UCSD-AML1 (cell line): ENCODE measurements around the gene CD22.

ENCODE experiments used
- DNase-seq: peaks from one replicate; lab custom pipeline; 2025; ENCODE audit not compliant: unreplicated experiment; lab: John Stamatoyannopoulos, UW

The CD22 gene

DNA sequence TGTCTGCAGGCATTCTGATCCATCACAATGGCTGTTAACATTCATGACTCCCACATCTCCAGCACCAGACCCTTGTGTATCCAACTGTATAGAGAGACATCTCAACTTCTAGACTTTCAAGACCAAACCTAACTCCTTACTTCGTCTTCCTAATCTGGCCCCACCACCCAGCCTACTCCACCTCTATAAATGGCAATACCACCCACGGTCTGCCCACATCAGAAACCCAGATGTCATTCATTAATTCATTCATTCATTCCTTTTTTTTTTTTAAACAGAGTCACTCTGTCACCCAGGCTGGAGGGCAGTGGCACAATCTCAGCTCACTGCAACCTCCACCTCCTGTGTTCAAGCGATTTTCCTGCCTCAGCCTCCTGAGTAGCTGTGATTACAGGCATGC lies 52.3 kb downstream of the CD22 start:
- no peak for DNase-seq

DNA sequence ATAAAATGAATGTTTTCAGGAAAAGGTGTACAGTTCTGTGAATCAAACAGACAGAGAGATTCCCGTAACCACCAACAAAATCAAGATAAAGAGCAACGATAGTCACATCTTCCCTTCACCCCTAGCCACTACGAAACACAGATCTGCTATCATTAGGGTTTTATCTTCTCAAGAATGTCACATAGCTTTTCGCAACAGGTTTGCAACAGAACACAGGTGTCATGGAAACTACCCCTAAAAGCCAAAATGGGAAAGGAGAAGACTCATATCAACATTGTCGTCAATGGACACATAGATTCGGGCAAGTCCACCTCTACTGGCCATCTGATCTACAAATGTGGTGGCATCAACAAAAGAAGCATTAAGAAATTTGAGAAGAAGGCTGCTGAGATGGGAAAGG lies 52.9 kb downstream of the CD22 start:
- no peak for DNase-seq

DNA sequence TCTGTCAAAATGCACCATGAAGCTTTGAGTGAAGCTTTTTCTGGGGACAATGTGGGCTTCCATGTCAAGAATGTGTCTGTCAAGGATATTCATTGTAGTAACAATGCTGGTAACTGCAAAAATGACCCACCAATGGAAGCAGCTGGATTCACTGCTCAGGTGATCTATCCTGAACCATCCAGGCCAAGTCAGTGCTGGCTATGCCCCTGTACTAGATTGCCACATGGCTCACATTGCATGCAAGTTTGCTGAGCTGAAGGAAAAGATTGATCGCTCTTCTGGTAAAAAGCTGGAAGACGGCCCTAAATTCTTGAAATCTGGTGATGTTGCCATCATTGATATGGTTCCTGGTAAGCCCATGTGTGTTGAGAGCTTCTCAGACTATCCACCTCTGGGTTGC lies 54.5 kb downstream of the CD22 start:
- no peak for DNase-seq

DNA sequence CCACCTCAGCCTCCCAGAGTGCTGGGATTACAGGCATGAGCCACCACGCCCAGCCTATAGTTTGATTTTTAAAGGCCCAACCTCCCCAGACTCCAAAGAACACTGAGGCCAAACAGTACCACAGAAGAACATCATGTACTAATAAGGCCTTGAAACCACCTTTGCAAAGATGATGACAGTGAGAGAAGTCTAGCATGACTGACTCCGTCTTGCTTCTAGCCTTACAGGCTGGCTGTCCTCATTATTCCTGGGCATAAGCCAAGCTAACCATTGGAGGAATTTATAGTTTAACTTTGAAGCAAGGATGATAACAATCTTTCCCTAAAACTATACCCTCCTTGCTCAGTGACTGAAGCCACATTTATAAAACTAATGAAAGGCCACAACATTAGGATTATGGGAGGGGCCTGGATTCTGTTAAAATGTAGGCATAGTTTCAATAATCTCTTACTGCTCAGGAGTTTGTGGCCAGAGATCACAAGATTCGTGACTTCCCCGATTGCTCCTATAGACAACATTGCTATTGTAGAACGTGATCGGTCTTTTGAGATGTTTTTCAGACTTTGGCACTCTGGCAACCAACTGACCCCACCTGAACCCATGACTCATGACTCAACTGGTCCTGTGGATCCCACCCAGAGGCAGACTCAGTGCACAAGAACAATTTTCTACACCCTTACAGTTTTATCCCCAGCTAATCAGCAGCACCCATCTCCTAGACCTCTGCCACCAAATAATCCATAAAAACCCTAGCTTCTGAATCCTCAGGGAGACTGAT lies 59.5 kb downstream of the CD22 start:
- no peak for DNase-seq

DNA sequence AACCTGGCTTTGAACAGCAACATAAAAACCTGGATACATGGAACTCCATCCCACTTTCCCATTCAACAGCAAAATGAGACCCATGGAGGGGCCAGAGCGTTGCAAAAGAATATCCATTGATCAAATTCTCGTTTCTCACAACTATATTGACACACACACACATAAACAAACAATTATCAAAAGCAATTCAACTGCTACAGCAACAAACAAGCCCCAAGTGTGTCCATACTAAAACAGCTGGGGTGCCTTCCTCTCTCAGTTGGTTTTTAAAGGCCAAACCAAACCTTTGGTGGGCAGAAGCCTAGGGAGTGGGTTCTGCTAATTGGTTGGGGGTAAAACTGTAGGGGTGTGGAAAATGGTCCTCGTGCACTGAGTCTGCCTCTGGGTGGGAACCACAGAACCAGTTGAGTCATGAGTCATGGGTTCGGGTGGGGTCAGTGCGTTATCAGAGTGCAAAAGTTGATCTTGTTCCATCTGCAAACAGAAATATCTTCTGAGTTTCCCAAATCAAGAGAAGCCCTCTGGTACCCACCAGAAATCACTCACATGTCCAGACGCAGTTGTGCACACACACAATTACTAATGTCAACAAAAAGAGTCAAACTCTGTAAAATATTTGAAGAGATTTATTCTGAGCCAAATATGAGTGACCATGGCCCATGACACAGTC lies 60.3 kb downstream of the CD22 start:
- DNase-seq = no peak

DNA sequence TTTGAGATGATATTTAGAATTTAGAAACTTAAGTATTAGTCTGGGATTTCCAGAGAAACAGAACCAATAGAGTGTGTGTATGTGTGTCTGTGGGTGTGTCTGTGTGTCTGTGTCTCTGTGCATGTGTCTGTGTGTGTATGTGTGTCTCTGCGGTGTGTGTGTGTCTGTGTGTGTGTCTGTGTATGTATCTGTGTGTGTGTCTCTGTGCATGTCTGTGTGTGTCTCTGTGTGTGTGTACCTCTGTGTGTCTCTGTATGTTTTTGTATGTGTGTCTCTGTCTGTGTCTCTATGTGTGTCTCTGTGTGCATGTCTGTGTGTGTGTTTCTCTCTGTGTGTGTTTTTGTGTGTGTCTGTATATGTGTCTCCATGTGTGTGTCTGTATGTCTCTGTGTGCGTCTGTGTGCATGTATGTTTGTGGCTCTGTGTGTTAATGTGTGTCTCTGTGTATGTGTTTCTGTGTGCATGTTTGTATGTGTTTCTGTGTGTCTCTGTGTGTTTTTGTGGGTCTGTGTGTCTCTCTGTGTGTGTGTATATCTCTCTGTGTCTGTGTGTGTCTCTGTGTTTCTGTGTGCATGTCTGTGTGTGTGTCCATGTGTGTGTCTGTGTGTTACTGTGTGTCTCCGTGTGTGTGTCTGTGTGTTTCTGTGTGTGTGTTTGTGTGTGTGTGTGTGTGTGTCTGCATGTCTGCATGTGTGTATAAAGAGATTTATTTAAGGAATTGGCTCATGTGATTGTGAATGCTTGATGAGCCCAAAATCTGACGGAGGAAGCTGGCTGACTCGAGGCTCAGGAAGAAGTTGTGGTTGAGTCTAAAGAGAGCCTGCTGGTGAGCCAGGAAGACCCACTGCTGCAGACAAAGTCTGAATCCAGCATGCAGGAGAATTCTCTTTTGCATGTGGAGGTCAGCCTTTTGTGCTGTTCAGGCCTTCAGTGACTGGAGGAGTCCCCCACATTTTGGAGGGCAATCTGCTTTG lies 64.0 kb downstream of the CD22 start:
- no peak for DNase-seq

DNA sequence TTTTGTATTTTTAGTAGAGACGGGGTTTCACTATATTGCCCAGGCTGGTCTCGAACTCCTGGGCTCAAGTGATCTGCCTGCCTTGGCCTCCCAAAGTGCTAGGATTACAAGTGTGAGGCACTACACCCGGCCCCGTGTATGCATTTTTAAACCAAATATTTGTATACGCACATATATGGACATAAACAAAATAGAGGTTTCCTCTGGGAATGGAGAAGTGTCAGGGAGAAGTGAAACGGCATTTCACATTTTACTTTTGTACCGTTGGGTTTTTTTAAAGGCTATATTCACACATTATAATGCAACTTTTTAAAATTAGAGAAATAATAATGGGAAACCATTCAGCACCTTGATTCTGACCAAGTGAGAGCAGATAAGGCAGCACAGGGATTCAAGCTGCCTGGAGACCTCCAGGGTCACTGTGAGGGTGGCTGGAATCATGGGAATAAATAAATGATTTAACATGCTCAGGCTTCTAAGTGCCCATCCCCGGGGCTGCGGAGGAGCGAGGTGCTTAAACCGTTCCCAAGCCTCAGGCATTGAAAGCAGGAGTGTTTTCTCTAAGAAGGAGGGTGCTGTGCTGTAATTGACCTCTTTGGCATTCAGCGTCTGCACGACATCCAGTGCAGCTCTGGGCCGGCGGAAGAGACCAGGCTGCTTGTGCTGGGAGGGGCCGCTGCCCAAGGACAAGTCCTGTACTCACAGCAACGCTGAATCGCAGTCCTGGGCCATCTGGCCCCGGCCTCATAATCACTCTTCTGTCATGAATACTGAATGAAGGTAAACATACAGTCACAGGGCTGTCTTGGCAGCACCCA lies 66.6 kb downstream of the CD22 start:
- no peak for DNase-seq

DNA sequence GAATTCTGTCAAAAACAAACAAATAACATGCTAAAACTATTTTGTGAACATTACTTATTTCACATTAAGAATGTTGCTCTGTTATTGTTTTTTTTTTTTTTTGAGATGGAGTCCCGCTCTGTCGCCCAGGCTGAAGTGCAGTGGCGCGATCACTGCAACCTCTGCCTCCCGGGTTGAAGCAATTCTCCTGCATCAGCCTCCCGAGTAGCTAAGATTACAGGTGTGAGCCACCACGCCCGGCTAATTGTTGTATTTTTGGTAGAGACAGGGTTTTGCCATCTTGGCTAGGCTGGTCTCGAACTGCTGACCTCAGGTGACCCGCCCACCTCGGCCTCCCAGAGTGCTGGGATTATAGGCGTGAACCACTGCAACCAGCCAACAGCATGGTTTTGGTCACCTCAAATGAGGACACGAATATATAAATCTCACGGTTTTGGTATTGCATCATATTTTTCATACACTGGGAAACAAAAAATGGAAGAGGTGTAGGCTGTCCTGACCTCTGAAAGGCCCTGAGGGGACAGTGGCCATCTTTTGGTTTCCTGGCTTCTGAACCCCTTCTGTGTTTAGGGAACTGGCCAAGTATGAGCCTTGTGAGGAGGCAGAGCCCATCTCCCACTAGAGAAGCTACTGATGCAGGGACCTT lies 67.4 kb downstream of the CD22 start:
- no peak for DNase-seq
